Transverse colon (tissue), 4 donors: Measurements from ENCODE around the gene GLIS2.

Experiments used
- CTCF ChIP-seq, 5 experiments: fragments of 200-600 bp in 3 of 5; fragments of 450-650 bp in 2 of 5; sonication (generic) in 3 of 5; IDR thresholded peaks; 1 replicate in 2 of 5; 2 replicates in 3 of 5; pipeline ENCODE4 v1.5.1; 2016 to 2017; ENCODE audit warnings: antibody characterized with exemption in 5 of 5, inconsistent platforms in 3 of 5, mild to moderate bottlenecking in 2 of 5, moderate library complexity in 1 of 5
- EP300 ChIP-seq: sonication (generic); formaldehyde crosslinking; IDR thresholded peaks from one replicate; pipeline ENCODE4 v1.6.1; 2017; ENCODE audit warnings: antibody characterized with exemption, low read depth
- POLR2A ChIP-seq: fragments of 450-650 bp; IDR thresholded peaks from one replicate; pipeline ENCODE4 v1.6.1; 2016; ENCODE audit warnings: antibody characterized with exemption, mild to moderate bottlenecking, moderate library complexity
- POLR2AphosphoS5 ChIP-seq, 3 donors: sonication (generic); formaldehyde crosslinking; IDR thresholded peaks; one replicate each; pipeline ENCODE4 v1.6.1; 2016; ENCODE audit warnings: antibody characterized with exemption in 3 of 3

GRCh38 chr16:4273858-4274311 lies 42.0 kb upstream of the GLIS2 start:
- TF ChIP-seq CTCF (IDR thresholded peaks at IDR 0.05) (peak in 4 of 5 experiments; percentile 30 to 45 (median 35)), POLR2A (no peak), POLR2AphosphoS5 (IDR thresholded peaks at IDR 0.05) (no peak), EP300 (no peak)
